Tibial artery (tissue), 4 donors: Measurements from ENCODE around the gene STK32C.

ENCODE experiments used
- DNase-seq, 2 donors: peaks; one replicate each; pipeline ENCODE4 v3.0.0-alpha.2; 2019
- H3K27ac ChIP-seq, 2 donors: fragments of 200-600 bp; sonication (generic) in 1 of 2; 1 replicate in 1 of 2; 2 replicates in 1 of 2; pipeline ENCODE4 v1.5.1; 2018 to 2019; ENCODE audit warnings: mild to moderate bottlenecking in 1 of 2
- H3K27me3 ChIP-seq, 2 donors: fragments of 200-600 bp; sonication (generic) in 1 of 2; one replicate each; pipeline versions ENCODE4 v1.5.1 to v1.6.0; 2016 to 2019
- H3K36me3 ChIP-seq, 3 donors: fragments of 200-600 bp; sonication (generic) in 2 of 3; one replicate each; pipeline ENCODE4 v1.5.1; 2016 to 2019; ENCODE audit warnings: mild to moderate bottlenecking in 2 of 3
- H3K4me1 ChIP-seq, 4 donors: fragments of 200-600 bp; sonication (generic) in 2 of 4; 1 replicate in 3 of 4; 2 replicates in 1 of 4; pipeline ENCODE4 v1.5.1; 2016 to 2019
- H3K4me3 ChIP-seq, 2 donors: fragments of 200-600 bp; sonication (generic) in 1 of 2; 1 replicate in 1 of 2; 2 replicates in 1 of 2; pipeline ENCODE4 v1.5.1; 2018 to 2019; ENCODE audit warnings: mild to moderate bottlenecking in 2 of 2
- H3K9me3 ChIP-seq, 3 donors: fragments of 200-600 bp; sonication (generic) in 1 of 3; one replicate each; pipeline ENCODE4 v1.5.1; 2016 to 2019
- intact Hi-C: fragments of 100-400 bp; cut with DNase I; formaldehyde crosslinking; loops from one replicate; pipeline ENCODE4 v1.15.0; 2023; ENCODE audit warnings: low total_unique reads
- TF ChIP-seq, protein P1 (sequence below), 2 experiments: fragments of 200-600 bp in 1 of 2; fragments of 450-650 bp in 1 of 2; IDR thresholded peaks; one replicate each; pipeline ENCODE4 v1.5.1; 2017 to 2019; ENCODE audit warnings: antibody characterized with exemption in 2 of 2, mild to moderate bottlenecking in 1 of 2, moderate library complexity in 1 of 2

STK32C gene

GRCh38 chr10:132237871-132238270 lies 69.9 kb downstream of the STK32C start:
- intact Hi-C loops = no loop called here
- Histone ChIP-seq H3K4me3 (no peak overlapping the region), H3K4me1 (no peaks in the 10 kb centered on the region), H3K27me3 (peaks cover 0 to 17% of the 10 kb centered on the region in 2 donors), H3K27ac (no peak overlapping the region), H3K9me3 (no peaks in the 10 kb centered on the region), H3K36me3 (no peaks in the 10 kb centered on the region)
- no peak for DNase-seq
- TF ChIP-seq, protein P1, sequence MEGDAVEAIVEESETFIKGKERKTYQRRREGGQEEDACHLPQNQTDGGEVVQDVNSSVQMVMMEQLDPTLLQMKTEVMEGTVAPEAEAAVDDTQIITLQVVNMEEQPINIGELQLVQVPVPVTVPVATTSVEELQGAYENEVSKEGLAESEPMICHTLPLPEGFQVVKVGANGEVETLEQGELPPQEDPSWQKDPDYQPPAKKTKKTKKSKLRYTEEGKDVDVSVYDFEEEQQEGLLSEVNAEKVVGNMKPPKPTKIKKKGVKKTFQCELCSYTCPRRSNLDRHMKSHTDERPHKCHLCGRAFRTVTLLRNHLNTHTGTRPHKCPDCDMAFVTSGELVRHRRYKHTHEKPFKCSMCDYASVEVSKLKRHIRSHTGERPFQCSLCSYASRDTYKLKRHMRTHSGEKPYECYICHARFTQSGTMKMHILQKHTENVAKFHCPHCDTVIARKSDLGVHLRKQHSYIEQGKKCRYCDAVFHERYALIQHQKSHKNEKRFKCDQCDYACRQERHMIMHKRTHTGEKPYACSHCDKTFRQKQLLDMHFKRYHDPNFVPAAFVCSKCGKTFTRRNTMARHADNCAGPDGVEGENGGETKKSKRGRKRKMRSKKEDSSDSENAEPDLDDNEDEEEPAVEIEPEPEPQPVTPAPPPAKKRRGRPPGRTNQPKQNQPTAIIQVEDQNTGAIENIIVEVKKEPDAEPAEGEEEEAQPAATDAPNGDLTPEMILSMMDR (IDR thresholded peaks at IDR 0.05) = no peak

- peaks cover 0 to 14% of the 10 kb centered on the region in 2 donors for H3K27me3 ChIP-seq
- DNase-seq = no peak
- no peak overlapping the region for H3K27ac ChIP-seq
- TF ChIP-seq, protein P1 (IDR thresholded peaks at IDR 0.05) = no peak
- H3K9me3 ChIP-seq = no peaks in the 10 kb centered on the region
- no peaks in the 10 kb centered on the region for H3K36me3 ChIP-seq
- no peak overlapping the region for H3K4me3 ChIP-seq
- intact Hi-C loops = no loop called here
- H3K4me1 ChIP-seq = no peaks in the 10 kb centered on the region
Measured at GRCh38 chr10:132237396-132237795, 70.4 kb downstream of the STK32C start.

DNA sequence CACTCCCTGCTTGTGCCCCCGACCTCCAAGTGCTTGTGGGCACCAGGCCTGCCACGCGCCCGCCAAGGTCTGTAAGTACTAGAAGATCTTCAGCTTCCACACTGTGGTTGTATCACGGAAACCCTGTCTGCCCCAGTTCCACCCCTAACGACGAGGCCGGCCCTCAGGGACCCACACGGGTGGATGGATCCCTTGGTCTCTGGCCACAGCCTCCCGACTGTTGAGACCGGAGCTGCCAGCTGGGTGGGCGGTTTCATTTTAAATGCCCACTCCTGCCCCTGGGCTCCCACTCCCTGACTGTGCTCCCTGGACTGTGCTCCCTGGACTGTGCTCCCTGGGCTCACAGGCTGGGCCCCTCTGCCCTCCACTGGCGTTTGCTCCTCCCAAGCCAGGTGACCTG lies 70.9 kb downstream of the STK32C start:
- Histone ChIP-seq H3K36me3 (no peaks in the 10 kb centered on the region), H3K4me1 (no peaks in the 10 kb centered on the region), H3K27ac (no peak overlapping the region), H3K4me3 (no peak overlapping the region), H3K27me3 (peaks cover 0 to 13% of the 10 kb centered on the region in 2 donors), H3K9me3 (no peaks in the 10 kb centered on the region)
- intact Hi-C loops = no loop called here
- TF ChIP-seq, protein P1 (IDR thresholded peaks at IDR 0.05) = no peak
- DNase-seq = no peak

GRCh38 chr10:132236161-132236560 lies 71.6 kb downstream of the STK32C start:
- Histone ChIP-seq H3K27me3 (peaks cover 0 to 13% of the 10 kb centered on the region in 2 donors), H3K9me3 (no peaks in the 10 kb centered on the region), H3K27ac (no peak overlapping the region), H3K4me1 (no peaks in the 10 kb centered on the region), H3K36me3 (no peaks in the 10 kb centered on the region), H3K4me3 (no peak overlapping the region)
- TF ChIP-seq, protein P1 (IDR thresholded peaks at IDR 0.05) = no peak
- no peak for DNase-seq
- intact Hi-C loops = no loop called here

- Histone ChIP-seq H3K36me3 (no peaks in the 10 kb centered on the region), H3K27ac (no peak overlapping the region), H3K27me3 (peaks cover 0 to 13% of the 10 kb centered on the region in 2 donors), H3K4me1 (peaks cover 0 to 4% (median 0%) of the 10 kb centered on the region in 4 donors), H3K9me3 (no peaks in the 10 kb centered on the region), H3K4me3 (no peak overlapping the region)
- DNase-seq = no peak
- TF ChIP-seq, protein P1 (IDR thresholded peaks at IDR 0.05) = no peak
- intact Hi-C loops = no loop called here
Measured at GRCh38 chr10:132234860-132235259, 72.9 kb downstream of the STK32C start.

GRCh38 chr10:132233501-132234085 lies 74.2 kb downstream of the STK32C start:
- TF ChIP-seq, protein P1 (IDR thresholded peaks at IDR 0.05) = no peak
- Histone ChIP-seq H3K36me3 (no peaks in the 10 kb centered on the region), H3K4me1 (peaks cover 0 to 4% (median 0%) of the 10 kb centered on the region in 4 donors), H3K27ac (no peak overlapping the region), H3K9me3 (no peaks in the 10 kb centered on the region), H3K4me3 (no peak overlapping the region), H3K27me3 (peaks cover 0 to 13% of the 10 kb centered on the region in 2 donors)
- no peak for DNase-seq
- intact Hi-C loops = no loop called here
